HG03095 (cell line): ENCODE measurements around the gene PRKCB.
A peak's percentile ranks its signal among the peaks of the same experiment; 100 is the strongest.

Experiments
- ATAC-seq: cut with Tn5 transposase; IDR thresholded peaks from one replicate; pipeline ENCODE4 v1.9.1; 2021; ENCODE audit warnings: moderate library complexity; ENCODE audit not compliant: unreplicated experiment

Gene PRKCB

GRCh38 chr16:23836078-23836403 lies 258 bp downstream of the PRKCB start:
- peak; percentile 20 for ATAC-seq

- no peak for ATAC-seq
Measured at GRCh38 chr16:23836404-23837311, 875 bp downstream of the PRKCB start.

GRCh38 chr16:23837553-23838308 lies 1.9 kb downstream of the PRKCB start:
- no peak for ATAC-seq

- no peak for ATAC-seq
Measured at GRCh38 chr16:23838485-23839142, 2.8 kb downstream of the PRKCB start.

DNA sequence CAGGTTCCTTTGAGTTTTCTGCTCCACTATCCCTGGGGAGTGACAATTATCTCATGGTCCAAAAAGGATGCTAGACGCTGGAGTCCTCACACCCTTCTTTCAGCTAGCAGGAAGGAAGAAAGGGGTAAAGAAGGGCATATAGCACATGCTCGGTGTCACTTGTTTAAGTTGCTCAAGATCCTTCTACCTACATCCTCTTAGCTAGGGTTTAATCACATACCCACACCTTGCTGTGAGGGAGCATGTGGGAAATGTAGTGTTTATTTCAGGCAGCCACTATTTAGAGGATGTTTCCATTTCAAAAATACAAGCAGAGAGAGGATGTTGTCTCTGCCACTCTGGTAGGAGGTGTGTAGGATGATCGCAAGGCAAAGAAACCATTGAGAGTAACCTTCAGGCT lies 4.5 kb downstream of the PRKCB start:
- no peak for ATAC-seq

DNA sequence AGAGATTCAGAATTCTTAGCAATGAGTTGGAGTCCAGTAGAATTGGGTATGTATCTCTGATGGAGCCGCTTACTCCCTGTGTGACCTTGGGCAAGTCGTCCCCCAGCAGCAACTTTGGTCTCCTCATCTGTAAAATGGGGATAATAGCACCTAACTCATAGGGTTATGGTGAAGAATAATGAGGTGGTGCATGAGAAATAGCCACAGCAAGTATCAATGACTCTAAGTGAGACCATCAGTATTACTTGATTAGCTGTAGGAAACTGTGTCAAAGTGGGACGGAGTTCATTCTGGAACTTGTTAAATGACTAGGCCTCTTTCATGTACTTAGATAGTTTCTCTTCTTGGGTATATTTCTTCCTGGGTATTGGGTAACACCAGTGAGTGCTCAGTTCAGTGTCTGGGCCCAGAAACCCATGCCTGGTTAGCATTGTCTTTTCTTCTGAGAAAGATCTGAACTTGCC lies 6.4 kb downstream of the PRKCB start:
- peak; percentile 62 for ATAC-seq

- no peak for ATAC-seq
Measured at GRCh38 chr16:23843143-23843542, 7.4 kb downstream of the PRKCB start.

DNA sequence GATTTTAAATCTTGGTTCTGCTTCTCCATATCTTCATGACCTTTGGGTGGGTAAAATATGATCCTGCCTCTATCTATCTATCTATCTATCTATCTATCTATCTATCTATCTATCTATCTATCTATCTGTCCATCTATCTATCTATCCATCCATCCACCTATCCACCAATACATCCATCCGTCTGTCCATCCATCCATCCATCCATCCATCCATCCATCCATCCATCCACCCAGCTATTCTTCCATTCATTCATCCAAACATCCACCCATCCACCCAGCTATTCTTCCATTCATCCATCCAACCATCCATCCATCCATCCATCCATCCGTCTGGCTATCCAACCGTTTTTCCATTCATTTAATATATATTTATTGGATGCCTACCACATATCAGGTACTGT lies 11.5 kb downstream of the PRKCB start:
- no peak for ATAC-seq

- ATAC-seq, result no peak
Measured at GRCh38 chr16:23847948-23848347, 12.2 kb downstream of the PRKCB start.

- ATAC-seq, result no peak
Measured at GRCh38 chr16:23848958-23849357, 13.2 kb downstream of the PRKCB start.

DNA sequence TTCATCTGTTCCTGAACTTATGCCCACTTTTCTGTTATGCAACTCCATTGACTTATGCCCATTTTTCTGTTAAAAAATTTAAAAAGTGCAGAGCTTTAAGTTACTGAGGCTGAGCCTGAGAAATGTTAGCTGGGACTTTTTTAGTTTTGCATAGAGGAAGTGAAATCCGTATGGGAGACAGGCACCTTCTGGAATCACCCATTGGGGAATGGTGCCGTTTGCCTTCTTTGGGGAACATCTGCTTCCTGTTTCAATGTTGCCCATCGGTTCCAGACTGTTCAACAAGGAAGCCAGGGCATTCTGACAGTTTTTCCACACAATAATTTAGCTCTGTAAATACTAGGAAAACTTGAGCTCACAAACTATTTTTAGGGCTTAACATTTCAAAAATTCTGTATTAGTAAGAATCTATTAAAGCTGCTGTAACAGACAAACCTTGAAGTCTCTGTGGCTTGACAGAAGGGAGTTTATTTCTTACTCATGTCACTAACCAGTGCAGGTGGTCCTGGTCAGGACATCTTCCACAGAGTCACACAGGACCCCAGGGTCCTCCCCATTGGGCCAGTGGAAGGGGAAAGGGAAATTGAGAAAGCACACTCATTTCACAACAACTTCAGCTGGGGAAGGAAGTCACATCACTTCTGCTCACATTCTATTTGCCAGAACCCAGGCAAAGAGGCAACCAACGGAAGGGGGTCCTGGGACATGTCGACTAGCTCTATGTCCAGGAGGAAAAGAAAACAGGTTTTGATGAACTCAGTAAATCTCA lies 17.2 kb downstream of the PRKCB start:
- no peak for ATAC-seq

- no peak for ATAC-seq
Measured at GRCh38 chr16:23855010-23855409, 19.2 kb downstream of the PRKCB start.

DNA sequence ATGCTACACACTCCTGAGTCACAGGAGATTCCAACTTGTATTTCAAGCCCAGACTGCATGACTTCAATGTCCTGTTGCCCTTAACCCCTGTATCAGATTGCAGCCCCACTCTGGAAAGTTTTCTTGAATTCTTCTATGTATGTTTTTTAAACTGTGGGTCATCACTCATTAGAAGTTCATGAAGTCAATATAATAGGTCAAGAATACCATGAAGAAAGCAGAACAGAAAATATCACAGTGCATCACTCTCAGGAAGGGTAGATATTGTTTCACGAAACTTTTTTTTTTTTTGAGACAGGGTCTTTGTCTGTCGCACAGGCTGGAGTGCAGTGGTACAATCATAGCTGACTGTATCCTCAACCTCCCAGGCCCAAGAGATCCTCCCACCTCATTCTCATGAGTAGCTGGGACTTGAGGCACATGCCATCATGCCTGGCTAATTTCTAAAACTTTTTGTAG lies 20.5 kb downstream of the PRKCB start:
- ATAC-seq, result no peak

DNA sequence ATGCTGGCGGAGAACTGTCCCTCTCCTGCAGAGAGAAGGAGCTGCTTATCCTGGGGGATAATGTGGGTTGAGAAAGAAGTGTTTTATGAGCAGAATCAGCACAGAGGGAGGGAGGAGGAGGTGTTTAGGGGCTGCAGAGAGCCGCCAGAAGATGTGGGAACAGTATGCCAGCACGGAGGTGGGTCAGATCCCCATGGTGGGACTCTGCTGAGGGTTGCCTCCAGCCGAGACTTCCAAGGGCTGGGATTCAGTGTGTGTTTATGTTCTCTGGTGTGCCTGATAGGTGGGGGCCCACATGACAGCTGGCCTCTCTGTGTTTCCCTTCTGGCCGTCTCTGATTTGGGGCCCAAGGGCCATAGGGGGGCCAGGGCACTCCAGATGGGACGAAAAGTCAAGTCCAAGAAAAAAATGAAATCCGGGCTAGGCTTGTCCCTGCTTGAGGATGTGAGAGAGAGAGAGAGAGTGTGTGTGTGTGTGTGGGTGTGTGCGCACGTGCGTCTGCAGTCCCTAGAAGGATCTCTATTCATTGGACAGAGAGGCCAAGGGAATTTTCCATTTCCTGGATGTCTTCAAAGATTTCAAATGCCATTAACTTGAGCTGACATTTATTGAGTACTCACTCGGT lies 21.6 kb downstream of the PRKCB start:
- ATAC-seq, result no peak

DNA sequence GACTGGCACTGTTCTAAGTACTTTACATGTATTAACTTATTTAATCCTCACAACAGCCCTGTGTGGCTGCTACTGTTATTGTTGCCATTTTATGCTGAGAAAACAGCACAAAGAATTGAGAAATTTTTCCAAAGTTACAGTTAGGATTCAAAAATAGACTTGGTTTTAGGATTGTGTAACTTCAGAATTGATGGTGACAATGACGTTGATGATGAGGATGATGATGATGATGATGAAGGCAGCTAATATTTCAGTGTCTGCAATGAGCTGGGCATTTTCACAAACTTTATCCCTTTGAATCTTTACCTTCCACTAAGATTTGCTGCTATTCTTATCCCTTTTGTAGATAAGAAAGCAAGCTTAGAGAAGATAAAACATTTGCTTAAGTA lies 22.1 kb downstream of the PRKCB start:
- ATAC-seq, result no peak

GRCh38 chr16:23858542-23858941 lies 22.8 kb downstream of the PRKCB start:
- ATAC-seq, result no peak

GRCh38 chr16:23859713-23860269 lies 24.0 kb downstream of the PRKCB start:
- ATAC-seq, result no peak

GRCh38 chr16:23861874-23862273 lies 26.1 kb downstream of the PRKCB start:
- no peak for ATAC-seq

- no peak for ATAC-seq
Measured at GRCh38 chr16:23862556-23862955, 26.8 kb downstream of the PRKCB start.
